Measurements from ENCODE around the gene GRWD1. TPM values are rescaled to one million over a fixed set of nuclear protein-coding genes. Genes with fewer than 3 reads are reported as not detected.

Gene GRWD1
- total RNA-seq, 4 donors from 2014 or later = 15.1 to 33.1 (median 29.7) TPM

- H3K27ac ChIP-seq = no peak overlapping the region
- H3K27me3 ChIP-seq = no peaks in the 10 kb centered on the region
- DNase-seq (ENCODE audit: low spot score in 2 of 2) = no peak
- no peaks in the 10 kb centered on the region for H3K9me3 ChIP-seq
- no peak overlapping the region for H3K4me3 ChIP-seq
- H3K4me1 ChIP-seq = peaks cover 0 to 23% (median 4%) of the 10 kb centered on the region in 4 donors
- 66 to 70% methylated on average over 10 of the region's 10 CpGs for WGBS, 2 donors
- H3K36me3 ChIP-seq = peaks cover 8 to 73% (median 26%) of the 10 kb centered on the region in 3 donors
- no peak for TF ChIP-seq CTCF (IDR thresholded peaks at IDR 0.05)
- TF ChIP-seq EP300 (IDR thresholded peaks at IDR 0.05) = no peak
- no peak for TF ChIP-seq POLR2A (IDR thresholded peaks at IDR 0.05)
Measured at GRCh38 chr19:48477067-48477685, 31.4 kb downstream of the GRWD1 start.

GRCh38 chr19:48477698-48478338 lies 32.0 kb downstream of the GRWD1 start:
- 73 to 74% methylated on average over 22 of the region's 22 CpGs for WGBS, 2 donors
- no peak for DNase-seq (ENCODE audit: low spot score in 2 of 2)
- H3K27ac ChIP-seq = no peak overlapping the region

GRCh38 chr19:48478339-48479256 lies 32.8 kb downstream of the GRWD1 start:
- H3K9me3 ChIP-seq = no peaks in the 10 kb centered on the region
- H3K27ac ChIP-seq = no peak overlapping the region
- no peak overlapping the region for H3K4me3 ChIP-seq
- DNase-seq (ENCODE audit: low spot score in 2 of 2) = no peak
- H3K36me3 ChIP-seq = peaks cover 5 to 59% (median 13%) of the 10 kb centered on the region in 3 donors
- no peaks in the 10 kb centered on the region for H3K27me3 ChIP-seq
- TF ChIP-seq POLR2A (IDR thresholded peaks at IDR 0.05) (no peak), EP300 (IDR thresholded peaks at IDR 0.05) (no peak), CTCF (IDR thresholded peaks at IDR 0.05) (no peak)
- H3K4me1 ChIP-seq = peaks cover 0 to 23% (median 4%) of the 10 kb centered on the region in 4 donors
- 85 to 86% methylated on average over 24 to 26 of the region's 29 CpGs for WGBS, 2 donors

More at GRCh38 chr19:48477698-48478338, 32.0 kb downstream of the GRWD1 start:
- peaks cover 8 to 67% (median 20%) of the 10 kb centered on the region in 3 donors for H3K36me3 ChIP-seq
- H3K9me3 ChIP-seq = no peaks in the 10 kb centered on the region
- no peak for TF ChIP-seq EP300 (IDR thresholded peaks at IDR 0.05)
- TF ChIP-seq CTCF (IDR thresholded peaks at IDR 0.05) = no peak
- no peak for TF ChIP-seq POLR2A (IDR thresholded peaks at IDR 0.05)
- no peak overlapping the region for H3K4me3 ChIP-seq
- no peaks in the 10 kb centered on the region for H3K27me3 ChIP-seq
- H3K4me1 ChIP-seq = peaks cover 0 to 23% (median 4%) of the 10 kb centered on the region in 4 donors

GRCh38 chr19:48479686-48480085 lies 33.9 kb downstream of the GRWD1 start:
- DNase-seq (ENCODE audit: low spot score in 2 of 2) = no peak
- H3K27ac ChIP-seq = peak overlapping the region; percentile 80 to 94 (median 87)
- H3K4me3 ChIP-seq = no peak overlapping the region
- peaks cover 0 to 23% (median 4%) of the 10 kb centered on the region in 4 donors for H3K4me1 ChIP-seq
- 79 to 80% methylated on average over 7 of the region's 7 CpGs for WGBS, 2 donors
- no peak for TF ChIP-seq EP300 (IDR thresholded peaks at IDR 0.05)
- no peak for TF ChIP-seq CTCF (IDR thresholded peaks at IDR 0.05)
- TF ChIP-seq POLR2A (IDR thresholded peaks at IDR 0.05) = no peak
- H3K36me3 ChIP-seq = peaks cover 5 to 48% (median 7%) of the 10 kb centered on the region in 3 donors
- no peaks in the 10 kb centered on the region for H3K27me3 ChIP-seq
- H3K9me3 ChIP-seq = no peaks in the 10 kb centered on the region
